Posterior cingulate gyrus (tissue), 11 donors: ENCODE results near the gene EIF3J.

ENCODE experiments used
- DNase-seq, 10 donors: peaks; one replicate each; pipeline versions ENCODE4 v3.0.0 to v3.0.0-alpha.2; 2020 to 2021; ENCODE audit warnings: mixed read lengths in 3 of 10
- intact Hi-C: fragments of 100-400 bp; cut with DNase I; formaldehyde crosslinking; loops from one replicate; pipeline ENCODE4 v1.15.1; 2023

EIF3J gene

GRCh38 chr15:44585633-44586032 is 48.7 kb downstream of the EIF3J start:
- intact Hi-C loops, result no loop called here
- DNase-seq, result no peak

GRCh38 chr15:44588541-44588940 is 51.6 kb downstream of the EIF3J start:
- intact Hi-C loops, result no loop called here
- no peak for DNase-seq

GRCh38 chr15:44591326-44591725 is 54.4 kb downstream of the EIF3J start:
- intact Hi-C loops, result no loop called here

GRCh38 chr15:44593042-44593736 is 56.2 kb downstream of the EIF3J start:
- DNase-seq, result no peak
- intact Hi-C loops, result no loop called here

More at GRCh38 chr15:44591326-44591725, 54.4 kb downstream of the EIF3J start:
- no peak for DNase-seq

GRCh38 chr15:44595246-44595645 is 58.3 kb downstream of the EIF3J start:
- intact Hi-C loops, result no loop called here
- DNase-seq, result no peak

- intact Hi-C loops, result no loop called here
- no peak for DNase-seq
Observed at GRCh38 chr15:44595656-44596510, 58.9 kb downstream of the EIF3J start.

GRCh38 chr15:44596511-44597010 is 59.6 kb downstream of the EIF3J start:
- DNase-seq, result no peak
- intact Hi-C loops, result no loop called here

- intact Hi-C loops, result no loop called here
- DNase-seq, result no peak
Observed at GRCh38 chr15:44598066-44598465, 61.1 kb downstream of the EIF3J start.

GRCh38 chr15:44598892-44599291 is 61.9 kb downstream of the EIF3J start:
- intact Hi-C loops, result no loop called here

GRCh38 chr15:44603126-44603525 is 66.2 kb downstream of the EIF3J start:
- intact Hi-C loops, result no loop called here
- DNase-seq, result no peak

More at GRCh38 chr15:44598892-44599291, 61.9 kb downstream of the EIF3J start:
- no peak for DNase-seq

- DNase-seq, result no peak
- intact Hi-C loops, result no loop called here
Observed at GRCh38 chr15:44606740-44607139, 69.8 kb downstream of the EIF3J start.
